Central memory CD4-positive, alpha-beta T cell (primary cell): Measurements from ENCODE around the gene KLF18.
"Not testable (repeated sequence)": the region's sequence is repeated elsewhere in the genome, so short reads cannot be mapped to it uniquely, and the experiment has no call there.

Experiments used
- DNase-seq: peaks from one replicate; pipeline ENCODE4 v3.0.0; 2022
- total RNA-seq, 3 experiments: gene quantifications; one replicate each; lab custom pipeline; 2026; lab: John Stamatoyannopoulos, UW

The KLF18 gene
- 0 reads per million in 3 experiments for total RNA-seq

- no peak for DNase-seq
Observed at GRCh38 chr1:44141531-44141930, at the start of gene KLF18. TSS of gene KLF18 (minus strand) at chr1:44141631. CDS start at chr1:44141631, 0 bp downstream.

GRCh38 chr1:44174630-44175029, 33.2 kb upstream of the KLF18 start:
- no peak for DNase-seq

- no peak for DNase-seq
Observed at GRCh38 chr1:44170281-44170823, 28.9 kb upstream of the KLF18 start.

- no peak for DNase-seq
Observed at GRCh38 chr1:44168520-44169098, 27.2 kb upstream of the KLF18 start.

GRCh38 chr1:44161546-44161945, 20.1 kb upstream of the KLF18 start:
- no peak for DNase-seq

GRCh38 chr1:44158871-44159270, 17.4 kb upstream of the KLF18 start:
- no peak for DNase-seq

GRCh38 chr1:44157903-44158302, 16.5 kb upstream of the KLF18 start:
- no peak for DNase-seq

GRCh38 chr1:44154049-44154448, 12.6 kb upstream of the KLF18 start:
- DNase-seq: no peak

- DNase-seq: no peak
Observed at GRCh38 chr1:44152692-44153091, 11.3 kb upstream of the KLF18 start.

GRCh38 chr1:44151808-44152207, 10.4 kb upstream of the KLF18 start:
- DNase-seq: no peak

GRCh38 chr1:44151332-44151731, 9.9 kb upstream of the KLF18 start:
- no peak for DNase-seq

- DNase-seq: no peak
Observed at GRCh38 chr1:44147582-44147981, 6.2 kb upstream of the KLF18 start.

GRCh38 chr1:44146536-44147361, 5.3 kb upstream of the KLF18 start:
- no peak for DNase-seq

- no peak for DNase-seq
Observed at GRCh38 chr1:44144962-44145756, 3.7 kb upstream of the KLF18 start.

GRCh38 chr1:44139565-44139964, 1.9 kb downstream of the KLF18 start:
- DNase-seq: not testable (repeated sequence)

GRCh38 chr1:44138239-44138638, 3.2 kb downstream of the KLF18 start:
- no peak for DNase-seq

GRCh38 chr1:44135886-44136285, 5.5 kb downstream of the KLF18 start:
- DNase-seq: no peak

- DNase-seq: no peak
Observed at GRCh38 chr1:44134071-44134920, 7.1 kb downstream of the KLF18 start.

- DNase-seq: no peak
Observed at GRCh38 chr1:44131411-44131810, 10.0 kb downstream of the KLF18 start.

GRCh38 chr1:44129616-44130500, 11.6 kb downstream of the KLF18 start:
- DNase-seq: no peak

GRCh38 chr1:44120398-44120949, 21.0 kb downstream of the KLF18 start:
- DNase-seq: no peak
